ENCODE measurements around the gene CD3G. TPM values are rescaled to one million over a fixed set of nuclear protein-coding genes. Genes with fewer than 3 reads are reported as not detected.

The CD3G gene
- polyA plus RNA-seq, 3 donors, result 0.84 to 1.9 TPM; not detected in 1

DNA sequence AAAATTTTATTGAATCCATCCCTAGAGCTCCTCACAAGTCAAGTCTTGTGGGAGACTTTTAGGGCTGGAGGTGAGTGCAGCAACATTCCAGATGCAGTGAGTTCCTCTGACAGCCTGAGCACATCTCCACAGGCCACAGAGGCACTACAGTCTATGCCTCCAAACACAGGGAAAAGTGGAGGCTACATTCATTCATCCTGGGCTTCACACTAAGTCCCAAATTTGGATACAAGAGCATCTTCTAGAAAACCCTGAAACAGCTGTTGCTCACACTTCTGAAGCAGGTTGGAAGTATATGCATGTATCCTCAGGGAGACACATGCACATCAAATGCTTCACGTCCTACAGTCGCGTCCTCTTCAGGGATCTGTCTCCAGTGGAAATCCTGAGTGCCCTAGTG, 2.9 kb upstream of the CD3G start:
- Histone ChIP-seq H2AFZ (ENCODE audit: insufficient read depth, low read depth, low read length, poor library complexity, severe bottlenecking) (no peak overlapping the region), H4K20me1 (ENCODE audit: insufficient read depth, low read length) (no peaks in the 10 kb centered on the region), H3K27me3 (ENCODE audit: control insufficient read depth in 2 of 2, insufficient read depth in 2 of 2, low read length in 2 of 2) (no peaks in the 10 kb centered on the region), H3K36me3 (replicated peaks in 1 of 2; ENCODE audit: control insufficient read depth in 1 of 2, insufficient read depth in 2 of 2, low read length in 2 of 2) (no peaks in the 10 kb centered on the region), H3K4me3 (replicated peaks in 1 of 3; ENCODE audit: low read depth in 2 of 3, low read length in 3 of 3) (no peak overlapping the region), H3K79me2 (ENCODE audit: insufficient read depth, low read length) (no peaks in the 10 kb centered on the region), H3K4me1 (ENCODE audit: control insufficient read depth in 1 of 2, insufficient read depth in 2 of 2, low read length in 2 of 2) (no peaks in the 10 kb centered on the region), H3K27ac (ENCODE audit: low read depth in 1 of 2, low read length in 2 of 2) (no peak overlapping the region), H3K4me2 (replicated peaks; ENCODE audit: extremely low read depth, low read length, poor library complexity, severe bottlenecking) (no peak overlapping the region), H3K9ac (ENCODE audit: insufficient read depth, low read length, poor library complexity, severe bottlenecking) (no peak overlapping the region), H3K9me3 (replicated peaks in 1 of 2; ENCODE audit: control insufficient read depth in 1 of 2, insufficient read depth in 1 of 2, low read length in 2 of 2) (no peaks in the 10 kb centered on the region)
- intact Hi-C loops (cut with micrococcal nuclease), result no loop called here
- Mint-ChIP-seq H3K4me3 (no peak overlapping the region), H3K4me1 (no peaks in the 10 kb centered on the region), H3K36me3 (no peaks in the 10 kb centered on the region), H3K27ac (peak overlapping the region in 1 of 7 donors; percentile 42), H3K27me3 (ENCODE audit: low read depth in 3 of 3) (peaks cover 2 to 7% (median 4%) of the 10 kb centered on the region in 3 donors), H3K9me3 (no peaks in the 10 kb centered on the region)
- 100% methylated on average over 3 of the region's 3 CpGs for WGBS (ENCODE audit: insufficient coverage)
- no peak for DNase-seq
- TF ChIP-seq CTCF (IDR thresholded peaks at IDR 0.05), result no peak

- DNase-seq, result no peak
- 100% methylated on average over 4 of the region's 5 CpGs for whole genome bisulfite sequencing (ENCODE audit: insufficient coverage)
- no peaks in the 10 kb centered on the region for H3K9me3 Mint-ChIP-seq
- H3K36me3 Mint-ChIP-seq, result no peaks in the 10 kb centered on the region
- no peak for TF ChIP-seq CTCF (IDR thresholded peaks at IDR 0.05)
- H3K27ac ChIP-seq (ENCODE audit: low read depth in 1 of 2, low read length in 2 of 2), result no peak overlapping the region
- H3K9ac ChIP-seq (ENCODE audit: insufficient read depth, low read length, poor library complexity, severe bottlenecking), result no peak overlapping the region
- H3K27me3 ChIP-seq (ENCODE audit: control insufficient read depth in 2 of 2, insufficient read depth in 2 of 2, low read length in 2 of 2), result no peaks in the 10 kb centered on the region
- H3K9me3 ChIP-seq (replicated peaks in 1 of 2; ENCODE audit: control insufficient read depth in 1 of 2, insufficient read depth in 1 of 2, low read length in 2 of 2), result no peaks in the 10 kb centered on the region
- no peak overlapping the region for H3K4me3 ChIP-seq (replicated peaks in 1 of 3; ENCODE audit: low read depth in 2 of 3, low read length in 3 of 3)
- H3K4me1 ChIP-seq (ENCODE audit: control insufficient read depth in 1 of 2, insufficient read depth in 2 of 2, low read length in 2 of 2), result no peaks in the 10 kb centered on the region
- no peak overlapping the region for H2AFZ ChIP-seq (ENCODE audit: insufficient read depth, low read depth, low read length, poor library complexity, severe bottlenecking)
- intact Hi-C loops (cut with micrococcal nuclease), result no loop called here
- H3K27me3 Mint-ChIP-seq (ENCODE audit: low read depth in 3 of 3), result peaks cover 2 to 7% (median 4%) of the 10 kb centered on the region in 3 donors
- H3K4me3 Mint-ChIP-seq, result peak overlapping the region in 1 of 2 donors; percentile 44
- no peaks in the 10 kb centered on the region for H4K20me1 ChIP-seq (ENCODE audit: insufficient read depth, low read length)
- H3K4me1 Mint-ChIP-seq, result no peaks in the 10 kb centered on the region
- no peak overlapping the region for H3K4me2 ChIP-seq (replicated peaks; ENCODE audit: extremely low read depth, low read length, poor library complexity, severe bottlenecking)
- peak overlapping the region in 1 of 7 donors; percentile 52 for H3K27ac Mint-ChIP-seq
- H3K79me2 ChIP-seq (ENCODE audit: insufficient read depth, low read length), result no peaks in the 10 kb centered on the region
- no peaks in the 10 kb centered on the region for H3K36me3 ChIP-seq (replicated peaks in 1 of 2; ENCODE audit: control insufficient read depth in 1 of 2, insufficient read depth in 2 of 2, low read length in 2 of 2)
These were observed 2.2 kb upstream of the CD3G start for GRCh38 chr11:118341815-118342489.

All from CD14-positive monocyte (primary cell).